Subcutaneous adipose tissue (tissue), 4 donors: ENCODE measurements around the gene RAB3A. TPM values are rescaled to one million over a fixed set of nuclear protein-coding genes. Genes with fewer than 3 reads are reported as not detected.

Experiments
- CTCF ChIP-seq: fragments of 450-650 bp; IDR thresholded peaks from one replicate; pipeline ENCODE4 v1.5.1; 2016; ENCODE audit warnings: low read depth, mild to moderate bottlenecking, control low read depth, antibody characterized with exemption, moderate library complexity
- total RNA-seq, 4 donors: library from RNA; depleted of rRNA; stranded (reverse); fragments of >200 nt; gene quantifications; one replicate each; pipeline ENCODE4 v1.1.0, GENCODE V29; 2016

The RAB3A gene
- total RNA-seq, 4 donors from 2014 or later = 0.51 TPM; not detected in 3

GRCh38 chr19:18234194-18234593, 30.4 kb upstream of the RAB3A start:
- no peak for TF ChIP-seq CTCF

- no peak for TF ChIP-seq CTCF
Measured at GRCh38 chr19:18233224-18233825, 29.5 kb upstream of the RAB3A start.

GRCh38 chr19:18232540-18233223, 28.8 kb upstream of the RAB3A start:
- TF ChIP-seq CTCF = no peak

- no peak for TF ChIP-seq CTCF
Measured at GRCh38 chr19:18231775-18232174, 27.9 kb upstream of the RAB3A start.

- TF ChIP-seq CTCF = no peak
Measured at GRCh38 chr19:18230941-18231734, 27.3 kb upstream of the RAB3A start.

GRCh38 chr19:18229915-18230314, 26.1 kb upstream of the RAB3A start:
- TF ChIP-seq CTCF = no peak

- no peak for TF ChIP-seq CTCF
Measured at GRCh38 chr19:18229474-18229873, 25.6 kb upstream of the RAB3A start.
